Measurements from ENCODE around the gene TAF5. TPM values are rescaled to one million over a fixed set of nuclear protein-coding genes. Genes with fewer than 3 reads are reported as not detected.
A peak's percentile ranks its signal among the peaks of the same experiment; 100 is the strongest.
"Not testable (repeated sequence)": the region's sequence is repeated elsewhere in the genome, so short reads cannot be mapped to it uniquely, and the experiment has no call there.

The TAF5 gene
- total and polyA plus RNA-seq, 2 donors from 2014 or later, result 1.5 to 2.5 TPM

DNA sequence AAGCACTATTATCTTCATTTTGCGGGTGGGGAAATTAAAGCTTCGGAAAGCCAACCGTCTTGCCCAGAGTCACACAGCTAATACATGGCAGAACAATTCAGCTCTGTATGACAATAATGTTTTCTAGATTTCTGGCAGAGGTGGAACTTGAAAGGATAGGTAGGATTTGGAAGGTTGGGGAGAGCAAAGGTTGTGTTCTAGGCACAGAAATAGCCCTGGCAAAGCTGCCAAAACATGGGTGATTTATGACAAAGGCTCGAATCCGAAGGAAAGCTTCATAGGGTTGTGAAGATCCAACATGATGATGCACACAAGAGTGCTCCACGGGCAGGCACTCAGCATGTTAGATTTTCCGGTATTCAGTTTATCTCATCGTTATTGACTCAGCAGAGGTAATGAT, 47.8 kb downstream of the TAF5 start:
- TF ChIP-seq, protein P1, sequence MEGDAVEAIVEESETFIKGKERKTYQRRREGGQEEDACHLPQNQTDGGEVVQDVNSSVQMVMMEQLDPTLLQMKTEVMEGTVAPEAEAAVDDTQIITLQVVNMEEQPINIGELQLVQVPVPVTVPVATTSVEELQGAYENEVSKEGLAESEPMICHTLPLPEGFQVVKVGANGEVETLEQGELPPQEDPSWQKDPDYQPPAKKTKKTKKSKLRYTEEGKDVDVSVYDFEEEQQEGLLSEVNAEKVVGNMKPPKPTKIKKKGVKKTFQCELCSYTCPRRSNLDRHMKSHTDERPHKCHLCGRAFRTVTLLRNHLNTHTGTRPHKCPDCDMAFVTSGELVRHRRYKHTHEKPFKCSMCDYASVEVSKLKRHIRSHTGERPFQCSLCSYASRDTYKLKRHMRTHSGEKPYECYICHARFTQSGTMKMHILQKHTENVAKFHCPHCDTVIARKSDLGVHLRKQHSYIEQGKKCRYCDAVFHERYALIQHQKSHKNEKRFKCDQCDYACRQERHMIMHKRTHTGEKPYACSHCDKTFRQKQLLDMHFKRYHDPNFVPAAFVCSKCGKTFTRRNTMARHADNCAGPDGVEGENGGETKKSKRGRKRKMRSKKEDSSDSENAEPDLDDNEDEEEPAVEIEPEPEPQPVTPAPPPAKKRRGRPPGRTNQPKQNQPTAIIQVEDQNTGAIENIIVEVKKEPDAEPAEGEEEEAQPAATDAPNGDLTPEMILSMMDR (IDR thresholded peaks at IDR 0.05; ENCODE audit: borderline replicate concordance, extremely low read depth, insufficient read depth), result no peak
- Histone ChIP-seq H3K4me1 (ENCODE audit: control insufficient read depth in 2 of 3, insufficient read depth in 2 of 3, low read depth in 1 of 3, low read length in 3 of 3) (no peaks in the 10 kb centered on the region), H3K9me3 (ENCODE audit: control insufficient read depth in 2 of 3, insufficient read depth in 1 of 3, low read length in 3 of 3) (no peaks in the 10 kb centered on the region), H3K36me3 (ENCODE audit: control insufficient read depth in 2 of 3, insufficient read depth in 3 of 3, low read length in 3 of 3) (peaks cover 31 to 56% (median 56%) of the 10 kb centered on the region in 3 donors), H3K27ac (ENCODE audit: low read depth in 2 of 2, low read length in 2 of 2) (no peak overlapping the region), H3K27me3 (ENCODE audit: control insufficient read depth, insufficient read depth, low read length) (no peaks in the 10 kb centered on the region), H3K4me3 (ENCODE audit: low read length in 3 of 3) (no peak overlapping the region), H3K9ac (ENCODE audit: low read length in 3 of 3) (no peak overlapping the region)
- DNase-seq (no peak), FAIRE-seq (no peak)
- intact Hi-C loops (cut with DNase I), result loop anchor here (5.0 kb wide), 1 partner anchor 72 kb away; no protein-coding TSS in a partner anchor

DNA sequence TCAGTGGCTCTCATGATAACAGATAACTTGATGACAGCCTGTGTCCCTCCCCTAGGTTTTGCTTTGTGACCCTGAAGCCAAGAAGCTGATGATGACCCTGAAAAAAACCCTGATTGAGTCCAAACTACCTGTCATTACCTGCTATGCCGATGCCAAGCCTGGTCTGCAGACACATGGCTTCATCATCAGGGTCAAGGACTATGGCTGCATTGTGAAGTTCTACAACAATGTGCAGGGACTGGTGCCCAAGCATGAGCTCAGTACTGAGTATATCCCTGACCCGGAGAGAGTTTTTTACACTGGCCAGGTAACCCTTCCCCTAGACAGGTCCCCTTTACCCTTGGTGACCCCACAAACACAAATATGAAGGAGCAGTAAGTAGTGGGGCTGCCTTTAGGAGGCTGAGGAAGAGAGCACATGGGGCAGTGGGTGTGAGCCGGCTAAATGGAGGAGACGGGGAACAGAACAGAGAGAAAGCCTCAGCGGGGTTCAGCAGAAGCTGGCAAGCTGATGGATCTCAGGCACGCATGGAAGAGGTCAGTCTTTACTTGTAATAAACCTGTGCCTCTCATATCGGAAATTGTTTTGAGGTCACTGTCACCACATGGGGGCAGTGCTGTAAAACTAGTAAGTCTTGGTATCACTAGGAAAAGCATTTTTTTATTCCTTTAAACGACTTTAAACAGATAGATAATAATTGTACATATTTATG, 48.8 kb downstream of the TAF5 start:
- DNase-seq (peak in 4 of 5 donors; percentile 56 to 87 (median 66)), FAIRE-seq (no peak)
- H3K27ac ChIP-seq (ENCODE audit: low read depth in 2 of 2, low read length in 2 of 2), result no peak overlapping the region
- no peak overlapping the region for H3K4me3 ChIP-seq (ENCODE audit: low read length in 3 of 3)
- intact Hi-C loops (cut with DNase I), result loop anchor here (5.0 kb wide), 1 partner anchor 71 kb away; no protein-coding TSS in a partner anchor
- TF ChIP-seq, protein P1 (IDR thresholded peaks at IDR 0.05; ENCODE audit: borderline replicate concordance, extremely low read depth, insufficient read depth), result peak; percentile 66
- H3K4me1 ChIP-seq (ENCODE audit: control insufficient read depth in 2 of 3, insufficient read depth in 2 of 3, low read depth in 1 of 3, low read length in 3 of 3), result no peaks in the 10 kb centered on the region
- H3K36me3 ChIP-seq (ENCODE audit: control insufficient read depth in 2 of 3, insufficient read depth in 3 of 3, low read length in 3 of 3), result peaks cover 31 to 59% (median 56%) of the 10 kb centered on the region in 3 donors
- H3K27me3 ChIP-seq (ENCODE audit: control insufficient read depth, insufficient read depth, low read length), result no peaks in the 10 kb centered on the region
- no peak overlapping the region for H3K9ac ChIP-seq (ENCODE audit: low read length in 3 of 3)
- no peaks in the 10 kb centered on the region for H3K9me3 ChIP-seq (ENCODE audit: control insufficient read depth in 2 of 3, insufficient read depth in 1 of 3, low read length in 3 of 3)

DNA sequence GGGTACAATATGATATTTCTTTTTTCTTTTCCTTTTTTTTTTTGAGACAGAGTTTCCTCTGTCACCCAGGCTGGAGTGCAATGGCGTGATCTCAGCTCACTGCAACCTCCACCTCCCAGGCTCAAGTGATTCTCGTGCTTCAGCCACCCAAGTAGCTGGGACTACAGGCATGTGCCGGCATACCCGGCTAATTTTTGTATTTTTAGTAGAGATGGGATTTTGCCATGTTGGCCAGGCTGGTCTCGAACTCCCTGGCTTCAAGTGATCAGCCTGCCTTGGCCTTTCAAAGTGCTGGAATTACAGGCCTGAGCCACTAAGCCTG, 49.3 kb downstream of the TAF5 start:
- intact Hi-C loops (cut with DNase I), result loop anchor here (5.0 kb wide), 1 partner anchor 70 kb away; no protein-coding TSS in a partner anchor
- H3K9me3 ChIP-seq (ENCODE audit: control insufficient read depth in 2 of 3, insufficient read depth in 1 of 3, low read length in 3 of 3), result not testable (repeated sequence)

DNA sequence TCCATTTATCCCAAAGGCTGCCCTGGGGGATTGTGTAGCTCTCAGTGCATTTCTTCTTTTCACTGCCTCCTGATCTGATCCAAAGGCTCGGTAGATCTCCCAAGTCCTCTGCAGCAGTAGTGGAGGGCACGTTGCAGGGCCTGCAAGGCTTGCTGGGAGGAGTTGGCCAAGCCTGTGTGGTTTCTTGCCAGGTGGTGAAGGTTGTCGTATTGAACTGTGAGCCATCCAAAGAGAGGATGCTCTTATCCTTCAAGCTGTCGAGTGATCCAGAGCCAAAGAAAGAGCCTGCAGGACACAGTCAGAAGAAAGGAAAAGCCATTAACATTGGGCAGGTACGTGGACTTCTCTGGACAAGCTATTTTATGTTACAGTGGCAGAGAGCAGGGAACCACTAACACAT, 49.8 kb downstream of the TAF5 start:
- Histone ChIP-seq H3K27ac (ENCODE audit: low read depth in 2 of 2, low read length in 2 of 2) (no peak overlapping the region), H3K27me3 (ENCODE audit: control insufficient read depth, insufficient read depth, low read length) (no peaks in the 10 kb centered on the region), H3K4me1 (ENCODE audit: control insufficient read depth in 2 of 3, insufficient read depth in 2 of 3, low read depth in 1 of 3, low read length in 3 of 3) (no peaks in the 10 kb centered on the region), H3K36me3 (ENCODE audit: control insufficient read depth in 2 of 3, insufficient read depth in 3 of 3, low read length in 3 of 3) (peaks cover 29 to 59% (median 56%) of the 10 kb centered on the region in 3 donors), H3K9me3 (ENCODE audit: control insufficient read depth in 2 of 3, insufficient read depth in 1 of 3, low read length in 3 of 3) (no peaks in the 10 kb centered on the region), H3K9ac (ENCODE audit: low read length in 3 of 3) (no peak overlapping the region), H3K4me3 (ENCODE audit: low read length in 3 of 3) (no peak overlapping the region)
- FAIRE-seq (no peak), DNase-seq (no peak)
- TF ChIP-seq, protein P1 (IDR thresholded peaks at IDR 0.05; ENCODE audit: borderline replicate concordance, extremely low read depth, insufficient read depth), result no peak
- intact Hi-C loops (cut with DNase I), result loop anchor here (5.0 kb wide), 1 partner anchor 70 kb away; no protein-coding TSS in a partner anchor

More for the DNA sequence above, 49.3 kb downstream of the TAF5 start:
- DNase-seq; FAIRE-seq; H3K27ac ChIP-seq (ENCODE audit: low read depth in 2 of 2, low read length in 2 of 2); H3K27me3 ChIP-seq (ENCODE audit: control insufficient read depth, insufficient read depth, low read length); H3K4me1 ChIP-seq (ENCODE audit: control insufficient read depth in 2 of 3, insufficient read depth in 2 of 3, low read depth in 1 of 3, low read length in 3 of 3); H3K9ac ChIP-seq (ENCODE audit: low read length in 3 of 3); H3K4me3 ChIP-seq (ENCODE audit: low read length in 3 of 3): not testable (repeated sequence)
- H3K36me3 ChIP-seq (ENCODE audit: control insufficient read depth in 2 of 3, insufficient read depth in 3 of 3, low read length in 3 of 3), result peaks cover 31 to 59% (median 56%) of the 10 kb centered on the region in 3 donors
